Adrenal gland (tissue), 12 donors: ENCODE data around the gene ACSS3. TPM values are rescaled to one million over a fixed set of nuclear protein-coding genes. Genes with fewer than 3 reads are reported as not detected.

ENCODE experiments used
- DNase-seq, 7 donors: peaks; one replicate each; pipeline ENCODE4 v3.0.0-alpha.2; 2019 to 2020
- H3K27ac ChIP-seq, 5 donors: fragments of 200-600 bp; sonication (generic) in 4 of 5; 1 replicate in 3 of 5; 2 replicates in 2 of 5; pipeline versions ENCODE4 v1.5.1 to v1.8.0; 2016 to 2020; ENCODE audit warnings: mild to moderate bottlenecking in 1 of 5
- H3K27me3 ChIP-seq: fragments of 200-600 bp; 2 replicates; pipeline ENCODE4 v1.8.0; 2021
- H3K36me3 ChIP-seq, 2 donors: fragments of 200-600 bp; replicated peaks in 1 of 2; 1 replicate in 1 of 2; 2 replicates in 1 of 2; pipeline versions ENCODE4 v1.5.1 to v1.8.0; 2018 to 2022
- H3K4me1 ChIP-seq, 2 donors: fragments of 200-600 bp; replicated peaks in 1 of 2; 1 replicate in 1 of 2; 2 replicates in 1 of 2; pipeline versions ENCODE4 v1.5.1 to v1.8.0; 2018 to 2021
- H3K4me3 ChIP-seq, 4 donors: fragments of 200-600 bp; sonication (generic) in 3 of 4; one replicate each; pipeline ENCODE4 v1.5.1; 2016 to 2018
- H3K9me3 ChIP-seq, 3 donors: fragments of 200-600 bp; sonication (generic) in 1 of 3; replicated peaks in 1 of 3; 1 replicate in 2 of 3; 2 replicates in 1 of 3; pipeline versions ENCODE4 v1.5.1 to v1.8.0; 2016 to 2021
- POLR2A ChIP-seq, 2 donors: fragments of 450-650 bp; IDR thresholded peaks; one replicate each; pipeline ENCODE4 v1.6.1; 2017; ENCODE audit warnings: antibody characterized with exemption in 2 of 2, mild to moderate bottlenecking in 2 of 2, moderate library complexity in 1 of 2
- WGBS, 4 donors: extraction: QIAGEN DNeasy Blood & Tissue Kit in 2 of 4; methylation state at CpG; one replicate each; pipeline versions ENCODE4 v1.1.5 to v1.1.7; 2013 to 2017; 5-methylcytosine and 5-hydroxymethylcytosine counted together
- intact Hi-C, 2 donors: fragments of 100-400 bp; cut with DNase I; formaldehyde crosslinking; loops; one replicate each; pipeline versions ENCODE4 v1.14.1 to v1.15.0; 2022 to 2023
- polyA plus RNA-seq, 3 donors: library from polyadenylated mRNA; stranded (reverse); fragments of 200-250 nt in 2 of 3; fragments of 350-450 nt in 1 of 3; fragmentation: Illumina TruSeq in 1 of 3; extraction: RNeasy Lipid Tissue Mini Kit (QIAGEN cat#74804) in 1 of 3; gene quantifications; one replicate each; pipeline ENCODE4 v1.2.3, GENCODE V29; 2013 to 2014
- total RNA-seq, 9 donors: library from RNA; depleted of rRNA in 4 of 9; stranded (reverse); fragments of >200 nt in 4 of 9; fragments of 120-200 nt in 1 of 9; fragmentation: NEBNext Ultra II Directional in 1 of 9; extraction: Animal tissue kit (Norgen Biotek cat#: 25700) in 1 of 9; gene quantifications; one replicate each; pipeline versions ENCODE4 v1.1.0 to v1.2.4, GENCODE V29; 2013 to 2023
- TF ChIP-seq, protein P1 (sequence below), 6 experiments: fragments of 450-650 bp in 4 of 6; fragments of 200-600 bp in 2 of 6; sonication (generic) in 1 of 6; IDR thresholded peaks; 1 replicate in 5 of 6; 2 replicates in 1 of 6; pipeline versions ENCODE4 v1.5.1 to v1.8.0; 2016 to 2021; ENCODE audit warnings: antibody characterized with exemption in 6 of 6, mild to moderate bottlenecking in 2 of 6, moderate library complexity in 1 of 6
- donor health status: healthy with polysubstance abuse.
- donor health status: Bipolar disorder and iron deficiency.
- donor health status: DM: yes; HTN: yes; CAD: no.
- donor health status: DM: no; HTN: no; CAD: no.
- donor health status: DM: no; HTN: no; CAD: no.
- donor health status: DM: yes; HTN: yes; CAD: no.

The ACSS3 gene
- total and polyA plus RNA-seq, 12 donors, result 5.3 to 90.0 (median 36.1) TPM

DNA sequence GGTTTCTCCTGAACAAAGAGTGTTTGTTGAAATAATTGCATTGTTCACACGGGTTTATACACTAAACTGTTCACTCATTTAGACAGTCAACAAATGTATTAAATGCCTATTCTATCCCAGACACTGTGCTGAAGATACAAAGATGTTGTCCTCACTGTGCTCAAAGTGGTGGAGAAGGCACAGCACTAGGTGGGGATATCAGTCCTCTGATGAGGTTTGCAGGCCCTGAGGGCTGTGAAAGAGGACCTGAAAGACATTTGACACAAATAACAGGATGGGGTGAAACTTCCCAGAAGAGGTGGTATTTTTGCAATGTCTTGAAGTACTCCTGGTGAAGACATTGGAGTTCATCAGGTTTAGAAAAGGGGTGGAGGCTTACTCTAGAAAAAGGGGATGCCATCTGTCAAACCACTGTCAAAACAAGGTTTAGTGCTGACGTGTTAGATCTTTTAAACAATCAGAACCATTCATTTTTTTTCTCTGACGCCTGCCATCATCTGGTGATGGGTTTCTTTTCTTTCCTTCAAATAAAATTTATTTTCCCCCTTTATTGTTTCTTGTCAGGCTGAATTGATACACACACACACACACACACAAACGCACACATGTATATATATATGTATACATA, 69.5 kb downstream of the ACSS3 start:
- Histone ChIP-seq H3K27ac (no peak overlapping the region), H3K4me3 (no peak overlapping the region), H3K4me1 (no peaks in the 10 kb centered on the region), H3K9me3 (no peaks in the 10 kb centered on the region), H3K27me3 (no peaks in the 10 kb centered on the region), H3K36me3 (no peaks in the 10 kb centered on the region)
- intact Hi-C loops, result no loop called here
- 73 to 80% (median 75%) methylated on average over 4 of the region's 4 CpGs for WGBS, 4 donors
- no peak for DNase-seq
- no peak for TF ChIP-seq POLR2A (IDR thresholded peaks at IDR 0.05)
- TF ChIP-seq, protein P1, sequence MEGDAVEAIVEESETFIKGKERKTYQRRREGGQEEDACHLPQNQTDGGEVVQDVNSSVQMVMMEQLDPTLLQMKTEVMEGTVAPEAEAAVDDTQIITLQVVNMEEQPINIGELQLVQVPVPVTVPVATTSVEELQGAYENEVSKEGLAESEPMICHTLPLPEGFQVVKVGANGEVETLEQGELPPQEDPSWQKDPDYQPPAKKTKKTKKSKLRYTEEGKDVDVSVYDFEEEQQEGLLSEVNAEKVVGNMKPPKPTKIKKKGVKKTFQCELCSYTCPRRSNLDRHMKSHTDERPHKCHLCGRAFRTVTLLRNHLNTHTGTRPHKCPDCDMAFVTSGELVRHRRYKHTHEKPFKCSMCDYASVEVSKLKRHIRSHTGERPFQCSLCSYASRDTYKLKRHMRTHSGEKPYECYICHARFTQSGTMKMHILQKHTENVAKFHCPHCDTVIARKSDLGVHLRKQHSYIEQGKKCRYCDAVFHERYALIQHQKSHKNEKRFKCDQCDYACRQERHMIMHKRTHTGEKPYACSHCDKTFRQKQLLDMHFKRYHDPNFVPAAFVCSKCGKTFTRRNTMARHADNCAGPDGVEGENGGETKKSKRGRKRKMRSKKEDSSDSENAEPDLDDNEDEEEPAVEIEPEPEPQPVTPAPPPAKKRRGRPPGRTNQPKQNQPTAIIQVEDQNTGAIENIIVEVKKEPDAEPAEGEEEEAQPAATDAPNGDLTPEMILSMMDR (IDR thresholded peaks at IDR 0.05), result no peak

DNA sequence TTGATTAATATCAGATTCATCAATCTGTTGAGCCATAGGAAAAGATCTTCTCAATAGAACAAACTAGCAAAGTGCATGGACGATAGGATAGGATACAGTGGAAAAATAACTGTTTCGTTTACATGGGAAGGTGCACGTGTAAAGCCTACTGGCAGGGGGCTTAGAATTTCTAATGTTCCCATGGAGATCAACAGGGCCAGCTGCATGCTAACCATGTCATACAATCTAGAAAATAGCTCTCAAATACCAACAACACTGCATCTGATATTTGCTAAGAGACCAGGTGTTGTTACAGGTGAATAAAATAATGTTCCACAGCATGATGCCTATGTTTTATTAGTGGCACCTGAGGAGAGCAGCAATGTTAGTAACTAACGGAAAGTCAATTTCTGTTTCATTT, 72.5 kb downstream of the ACSS3 start:
- no peaks in the 10 kb centered on the region for H3K9me3 ChIP-seq
- H3K27ac ChIP-seq, result no peak overlapping the region
- intact Hi-C loops, result no loop called here
- no peaks in the 10 kb centered on the region for H3K27me3 ChIP-seq
- no peak overlapping the region for H3K4me3 ChIP-seq
- WGBS, 4 donors, result 65 to 90% (median 83%) methylated on average over 4 of the region's 4 CpGs
- no peaks in the 10 kb centered on the region for H3K4me1 ChIP-seq
- DNase-seq, result no peak
- H3K36me3 ChIP-seq, result no peaks in the 10 kb centered on the region
- no peak for TF ChIP-seq POLR2A (IDR thresholded peaks at IDR 0.05)
- TF ChIP-seq, protein P1 (IDR thresholded peaks at IDR 0.05), result no peak

DNA sequence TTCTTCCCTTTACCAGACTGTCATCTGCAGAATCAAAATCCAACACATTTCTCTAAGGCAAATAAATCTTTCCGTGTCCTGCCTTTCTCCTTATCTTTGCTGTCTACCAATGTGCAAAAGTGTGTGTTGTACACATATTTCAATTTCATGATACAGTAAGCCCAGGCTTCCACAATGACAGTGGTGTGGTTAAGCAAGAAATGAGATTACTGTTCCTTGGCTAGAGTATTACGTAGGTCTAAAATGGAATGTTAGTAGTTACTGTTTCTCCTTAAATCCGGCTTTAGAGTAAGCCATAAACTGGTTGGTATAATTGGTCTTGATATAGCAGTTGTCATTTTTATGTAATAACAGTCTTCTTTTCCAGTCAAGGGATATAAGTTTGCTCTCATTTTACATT, 82.0 kb downstream of the ACSS3 start:
- DNase-seq, result no peak
- TF ChIP-seq POLR2A (IDR thresholded peaks at IDR 0.05), result no peak
- TF ChIP-seq, protein P1 (IDR thresholded peaks at IDR 0.05), result no peak
- intact Hi-C loops, result no loop called here
- H3K27ac ChIP-seq, result no peak overlapping the region
- H3K4me1 ChIP-seq, result no peaks in the 10 kb centered on the region
- H3K4me3 ChIP-seq, result no peak overlapping the region
- H3K36me3 ChIP-seq, result no peaks in the 10 kb centered on the region
- 82 to 93% (median 87%) methylated on average over 3 of the region's 3 CpGs for WGBS, 4 donors
- no peaks in the 10 kb centered on the region for H3K9me3 ChIP-seq
- H3K27me3 ChIP-seq, result no peaks in the 10 kb centered on the region

DNA sequence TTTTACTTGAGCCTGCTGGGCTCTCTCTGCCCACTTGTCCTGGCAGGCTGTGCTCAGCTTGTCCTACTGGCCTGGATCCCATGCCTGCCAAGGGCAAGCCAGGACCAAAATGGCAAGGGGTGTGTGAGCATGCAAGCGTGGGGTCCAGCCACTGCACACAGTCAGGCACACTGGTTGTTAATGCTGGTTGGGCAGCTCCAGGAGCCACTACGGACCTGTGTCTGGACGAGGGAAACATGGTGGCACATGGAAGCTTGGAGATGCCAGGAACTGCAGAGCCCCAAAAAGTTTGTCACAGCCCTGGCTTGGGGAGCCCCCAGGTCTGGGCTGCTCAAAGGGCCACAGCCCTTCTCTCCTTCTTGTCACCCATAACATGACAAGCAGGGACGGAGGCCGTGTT, 83.8 kb downstream of the ACSS3 start:
- Histone ChIP-seq H3K4me3 (no peak overlapping the region), H3K36me3 (no peaks in the 10 kb centered on the region), H3K4me1 (no peaks in the 10 kb centered on the region), H3K27me3 (no peaks in the 10 kb centered on the region), H3K27ac (no peak overlapping the region), H3K9me3 (no peaks in the 10 kb centered on the region)
- no peak for DNase-seq
- 82 to 94% (median 89%) methylated on average over 4 to 5 of the region's 5 CpGs for WGBS, 4 donors
- intact Hi-C loops, result no loop called here
- TF ChIP-seq POLR2A (IDR thresholded peaks at IDR 0.05), result no peak
- TF ChIP-seq, protein P1 (IDR thresholded peaks at IDR 0.05), result no peak
